Tibial nerve (tissue), 4 donors: Measurements from ENCODE around the gene HNRNPUL1. TPM values are rescaled to one million over a fixed set of nuclear protein-coding genes. Genes with fewer than 3 reads are reported as not detected.
A peak's percentile ranks its signal among the peaks of the same experiment; 100 is the strongest.

Experiments used
- DNase-seq, 2 donors: peaks; one replicate each; pipeline ENCODE4 v3.0.0-alpha.2; 2019; ENCODE audit warnings: low spot score in 2 of 2
- H3K27ac ChIP-seq, 4 donors: fragments of 200-600 bp; sonication (generic) in 3 of 4; one replicate each; pipeline ENCODE4 v1.5.1; 2017 to 2019; ENCODE audit warnings: mild to moderate bottlenecking in 1 of 4
- H3K27me3 ChIP-seq, 2 donors: fragments of 200-600 bp; sonication (generic) in 1 of 2; one replicate each; pipeline versions ENCODE4 v1.5.1 to v1.6.0; 2017 to 2019
- H3K36me3 ChIP-seq, 3 donors: fragments of 200-600 bp; sonication (generic); one replicate each; pipeline ENCODE4 v1.5.1; 2018 to 2019
- H3K4me1 ChIP-seq, 4 donors: fragments of 200-600 bp; sonication (generic) in 3 of 4; one replicate each; pipeline ENCODE4 v1.5.1; 2017 to 2019
- H3K4me3 ChIP-seq, 4 donors: fragments of 200-600 bp; sonication (generic) in 3 of 4; one replicate each; pipeline ENCODE4 v1.5.1; 2017 to 2019; ENCODE audit warnings: mild to moderate bottlenecking in 1 of 4, moderate library complexity in 1 of 4
- H3K9me3 ChIP-seq, 4 donors: fragments of 200-600 bp; sonication (generic) in 3 of 4; one replicate each; pipeline ENCODE4 v1.5.1; 2017 to 2019
- EP300 ChIP-seq, 2 donors: sonication (generic); formaldehyde crosslinking; IDR thresholded peaks; one replicate each; pipeline ENCODE4 v1.6.1; 2017; ENCODE audit warnings: antibody characterized with exemption in 2 of 2, mild to moderate bottlenecking in 1 of 2
- POLR2A ChIP-seq, 2 donors: fragments of 450-650 bp; IDR thresholded peaks; one replicate each; pipeline ENCODE4 v1.6.1; 2017; ENCODE audit warnings: antibody characterized with exemption in 2 of 2, mild to moderate bottlenecking in 2 of 2, moderate library complexity in 2 of 2
- WGBS, 2 donors: methylation state at CpG; one replicate each; pipeline ENCODE4 v1.1.5; 2018; 5-methylcytosine and 5-hydroxymethylcytosine counted together
- total RNA-seq, 4 donors: library from RNA; depleted of rRNA; stranded (reverse); fragments of >200 nt; gene quantifications; one replicate each; pipeline ENCODE4 v1.1.0, GENCODE V29; 2016
- TF ChIP-seq, protein P1 (sequence below), 5 experiments: fragments of 200-600 bp in 3 of 5; fragments of 450-650 bp in 2 of 5; sonication (generic) in 3 of 5; IDR thresholded peaks; one replicate each; pipeline ENCODE4 v1.5.1; 2016 to 2019; ENCODE audit warnings: antibody characterized with exemption in 5 of 5, mild to moderate bottlenecking in 3 of 5, moderate library complexity in 2 of 5

HNRNPUL1 gene
- total RNA-seq, 4 donors from 2014 or later: 136 to 163 (median 146) TPM

DNA sequence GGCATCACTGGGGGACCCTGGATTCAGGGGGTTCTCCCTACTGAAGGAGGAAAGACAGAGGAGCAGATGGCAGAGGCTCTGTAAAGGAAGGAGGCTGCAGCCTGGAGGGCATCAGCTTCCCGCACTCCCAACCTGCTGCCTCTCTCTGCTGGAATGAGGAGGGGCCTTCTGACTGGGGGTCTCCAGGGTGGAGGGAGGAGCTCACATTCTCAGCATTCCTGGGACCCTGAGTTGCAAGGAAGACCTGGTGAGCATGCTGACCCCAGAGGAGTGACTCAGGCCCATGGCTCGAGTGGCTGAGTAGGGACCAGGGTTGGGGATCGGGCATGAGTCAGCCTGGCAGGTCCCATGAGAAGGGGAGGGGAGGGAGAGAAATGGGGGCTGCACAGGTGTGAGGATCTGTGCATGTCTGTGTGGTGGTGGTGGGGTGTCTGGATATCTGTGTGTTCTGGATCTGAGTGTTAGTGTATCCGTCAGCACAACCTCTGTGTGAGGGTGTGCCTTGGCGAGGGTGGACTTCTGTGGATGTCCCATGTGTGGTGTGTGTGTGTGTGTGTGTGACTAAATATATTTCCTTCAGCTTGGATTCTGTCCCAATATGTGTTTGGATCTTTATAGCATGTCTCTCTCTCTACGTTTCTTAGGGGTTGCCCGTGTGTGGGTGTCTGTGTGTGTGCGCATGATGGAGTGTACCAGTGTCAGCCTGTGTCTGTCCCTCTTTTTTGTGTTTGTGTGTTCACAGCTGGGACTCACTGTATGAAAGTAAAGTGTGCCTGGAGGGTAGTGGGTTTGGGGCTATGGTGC is 40.5 kb upstream of the HNRNPUL1 start:
- WGBS, 2 donors: 47 to 50% methylated on average over 8 of the region's 8 CpGs
- H3K4me1 ChIP-seq: peaks cover 0 to 75% (median 39%) of the 10 kb centered on the region in 4 donors
- no peak for DNase-seq
- peak overlapping the region in 1 of 4 donors; percentile 12 for H3K4me3 ChIP-seq
- H3K36me3 ChIP-seq: peaks cover 0 to 9% (median 0%) of the 10 kb centered on the region in 3 donors
- H3K9me3 ChIP-seq: no peaks in the 10 kb centered on the region
- no peaks in the 10 kb centered on the region for H3K27me3 ChIP-seq
- TF ChIP-seq POLR2A (IDR thresholded peaks at IDR 0.05): no peak
- TF ChIP-seq, protein P1, sequence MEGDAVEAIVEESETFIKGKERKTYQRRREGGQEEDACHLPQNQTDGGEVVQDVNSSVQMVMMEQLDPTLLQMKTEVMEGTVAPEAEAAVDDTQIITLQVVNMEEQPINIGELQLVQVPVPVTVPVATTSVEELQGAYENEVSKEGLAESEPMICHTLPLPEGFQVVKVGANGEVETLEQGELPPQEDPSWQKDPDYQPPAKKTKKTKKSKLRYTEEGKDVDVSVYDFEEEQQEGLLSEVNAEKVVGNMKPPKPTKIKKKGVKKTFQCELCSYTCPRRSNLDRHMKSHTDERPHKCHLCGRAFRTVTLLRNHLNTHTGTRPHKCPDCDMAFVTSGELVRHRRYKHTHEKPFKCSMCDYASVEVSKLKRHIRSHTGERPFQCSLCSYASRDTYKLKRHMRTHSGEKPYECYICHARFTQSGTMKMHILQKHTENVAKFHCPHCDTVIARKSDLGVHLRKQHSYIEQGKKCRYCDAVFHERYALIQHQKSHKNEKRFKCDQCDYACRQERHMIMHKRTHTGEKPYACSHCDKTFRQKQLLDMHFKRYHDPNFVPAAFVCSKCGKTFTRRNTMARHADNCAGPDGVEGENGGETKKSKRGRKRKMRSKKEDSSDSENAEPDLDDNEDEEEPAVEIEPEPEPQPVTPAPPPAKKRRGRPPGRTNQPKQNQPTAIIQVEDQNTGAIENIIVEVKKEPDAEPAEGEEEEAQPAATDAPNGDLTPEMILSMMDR (IDR thresholded peaks at IDR 0.05): no peak
- TF ChIP-seq EP300 (IDR thresholded peaks at IDR 0.05): no peak
- H3K27ac ChIP-seq: peak overlapping the region in 3 of 4 donors; percentile 44 to 98 (median 98)

DNA sequence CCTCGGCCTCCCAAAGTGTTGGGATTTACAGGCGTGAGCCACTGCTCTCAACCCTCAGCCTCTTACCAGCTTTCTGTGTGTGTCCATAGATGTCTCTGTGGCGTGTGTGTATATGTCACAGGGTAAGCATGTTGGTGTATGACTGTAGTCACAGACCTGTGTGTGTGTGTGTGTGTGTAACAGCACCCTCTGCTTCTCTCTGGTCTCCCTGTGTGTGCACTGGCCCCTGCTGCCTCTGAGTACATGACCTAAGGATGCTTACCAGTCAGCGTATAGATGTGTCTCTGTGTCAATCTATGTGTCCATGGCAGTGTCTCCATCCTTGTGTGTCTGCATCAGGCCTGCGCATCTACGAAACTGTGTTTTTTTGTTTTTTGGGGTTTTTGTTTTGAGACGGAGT is 39.5 kb upstream of the HNRNPUL1 start:
- TF ChIP-seq, protein P1 (IDR thresholded peaks at IDR 0.05): no peak
- TF ChIP-seq EP300 (IDR thresholded peaks at IDR 0.05) (no peak), POLR2A (IDR thresholded peaks at IDR 0.05) (no peak)
- no peak for DNase-seq
- WGBS, 2 donors: 88 to 96% methylated on average over 5 to 7 of the region's 7 CpGs
- Histone ChIP-seq H3K4me1 (peaks cover 0 to 80% (median 39%) of the 10 kb centered on the region in 4 donors), H3K36me3 (peaks cover 0 to 9% (median 0%) of the 10 kb centered on the region in 3 donors), H3K27ac (peak overlapping the region in 3 of 4 donors; percentile 44 to 98 (median 98)), H3K9me3 (no peaks in the 10 kb centered on the region), H3K27me3 (no peaks in the 10 kb centered on the region), H3K4me3 (no peak overlapping the region)

DNA sequence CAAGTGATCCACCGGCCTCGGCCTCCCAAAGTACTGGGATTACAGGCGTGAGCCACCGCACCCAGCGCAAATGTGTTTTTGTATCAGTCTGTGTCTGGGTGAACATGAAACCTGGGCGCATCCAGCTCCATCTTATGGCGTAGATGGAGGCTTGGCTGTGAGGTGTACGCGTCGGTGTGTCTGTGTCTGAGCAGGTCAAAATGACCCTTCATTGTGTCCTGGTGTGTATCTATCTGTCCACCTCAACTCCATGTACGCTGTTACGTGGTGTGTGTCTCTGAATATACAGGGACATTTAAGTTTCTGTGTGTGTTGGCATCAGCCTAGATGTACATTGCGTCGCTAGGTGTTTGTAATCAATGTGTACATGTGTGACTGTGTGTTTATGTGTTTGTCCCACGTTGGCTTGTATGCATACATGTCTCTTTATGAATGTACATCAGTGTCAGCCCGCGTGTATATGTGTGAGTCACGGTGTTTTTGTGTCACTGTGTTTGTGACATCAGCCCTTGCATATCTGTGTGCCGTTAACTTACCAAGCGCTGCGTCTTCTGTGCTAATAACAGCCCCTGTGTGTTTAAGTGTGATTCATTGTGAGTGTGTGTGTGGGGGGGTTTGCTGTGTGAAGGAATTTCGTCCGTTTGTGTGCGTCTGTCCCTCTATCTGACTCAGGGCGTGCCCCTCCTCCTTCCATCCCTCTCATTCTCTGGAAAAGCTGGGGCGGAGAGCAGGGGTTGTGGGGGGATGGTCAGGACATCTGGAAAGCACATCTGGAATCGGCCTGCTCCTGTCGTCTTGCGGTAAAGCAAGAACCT is 38.7 kb upstream of the HNRNPUL1 start:
- WGBS, 2 donors: 49 to 53% methylated on average over 27 to 29 of the region's 29 CpGs
- H3K36me3 ChIP-seq: peaks cover 0 to 9% (median 0%) of the 10 kb centered on the region in 3 donors

DNA sequence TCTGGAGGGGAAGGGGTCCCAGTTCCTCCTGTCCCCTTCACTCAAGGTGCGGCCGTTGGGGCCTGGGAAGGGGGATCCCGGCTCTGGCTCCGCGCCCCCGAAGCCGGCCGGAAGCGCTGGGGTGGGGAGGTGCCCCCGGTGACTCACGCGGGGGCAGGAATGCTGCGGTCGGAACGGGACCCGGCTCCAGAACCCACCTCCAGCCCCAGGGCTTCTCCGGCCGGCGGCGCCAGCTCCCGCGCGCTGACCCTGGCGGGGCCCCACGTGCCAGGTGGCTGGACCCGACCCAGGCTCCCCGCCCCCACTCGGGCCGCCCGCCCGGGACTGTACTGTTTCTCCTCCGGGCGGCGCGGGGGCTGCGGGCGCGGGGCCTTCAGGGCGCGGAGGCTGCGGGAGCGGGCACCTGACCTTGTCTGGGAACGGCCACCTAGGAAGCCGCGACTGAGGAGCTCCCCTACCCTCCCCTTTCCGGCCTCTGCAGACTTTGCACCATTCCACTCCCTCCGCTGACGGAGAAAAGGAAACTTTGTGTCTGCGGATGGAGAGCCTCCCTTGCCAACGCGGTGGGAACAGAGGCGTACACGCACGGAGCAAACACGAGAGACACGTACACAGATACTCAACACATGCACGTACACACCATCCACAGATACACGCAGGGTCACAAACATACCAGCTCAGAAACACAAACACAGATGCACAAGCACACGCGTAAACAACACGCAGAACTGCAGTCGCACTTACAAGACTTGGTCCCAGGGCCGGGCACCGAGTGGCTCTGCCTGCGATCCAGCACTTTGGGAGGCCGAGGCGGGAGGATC is 37.9 kb upstream of the HNRNPUL1 start:
- TF ChIP-seq POLR2A (IDR thresholded peaks at IDR 0.05) (no peak), EP300 (IDR thresholded peaks at IDR 0.05) (peak in 1 of 2 donors; percentile 45)
- TF ChIP-seq, protein P1 (IDR thresholded peaks at IDR 0.05): peak in 2 of 5 experiments; percentile 16 to 55
- no peaks in the 10 kb centered on the region for H3K9me3 ChIP-seq
- H3K4me3 ChIP-seq: peak overlapping the region; percentile 29 to 58 (median 42)
- peaks cover 0 to 70% (median 36%) of the 10 kb centered on the region in 4 donors for H3K4me1 ChIP-seq
- peaks cover 0 to 14% (median 0%) of the 10 kb centered on the region in 3 donors for H3K36me3 ChIP-seq
- DNase-seq: peak; percentile 47
- no peaks in the 10 kb centered on the region for H3K27me3 ChIP-seq
- 8 to 13% methylated on average over 23 to 29 of the region's 67 CpGs for whole genome bisulfite sequencing, 2 donors
- peak overlapping the region; percentile 71 to 98 (median 93) for H3K27ac ChIP-seq

More for the DNA sequence above, 38.7 kb upstream of the HNRNPUL1 start:
- H3K4me1 ChIP-seq: peaks cover 0 to 78% (median 38%) of the 10 kb centered on the region in 4 donors
- no peaks in the 10 kb centered on the region for H3K27me3 ChIP-seq
- H3K27ac ChIP-seq: peak overlapping the region; percentile 71 to 98 (median 93)
- peak overlapping the region; percentile 29 to 58 (median 42) for H3K4me3 ChIP-seq
- peak; percentile 48 to 78 for DNase-seq
- no peaks in the 10 kb centered on the region for H3K9me3 ChIP-seq
- TF ChIP-seq, protein P1 (IDR thresholded peaks at IDR 0.05): no peak
- TF ChIP-seq EP300 (IDR thresholded peaks at IDR 0.05) (peak in 1 of 2 donors; percentile 77), POLR2A (IDR thresholded peaks at IDR 0.05) (peak in 1 of 2 donors; percentile 11)
